K562 treated with DMSO at 1 percent for 4 hours (cell line): Measurements from ENCODE around the gene PXYLP1. TPM values are rescaled to one million over a fixed set of nuclear protein-coding genes. Genes with fewer than 3 reads are reported as not detected.

Experiments
- total RNA-seq: library from RNA; unstranded; fragments of 300-600 nt; gene quantifications from 2 replicates; pipeline ENCODE4 v1.2.3, GENCODE V29; 2022; ENCODE audit not compliant: insufficient read depth

The PXYLP1 gene, protein sequence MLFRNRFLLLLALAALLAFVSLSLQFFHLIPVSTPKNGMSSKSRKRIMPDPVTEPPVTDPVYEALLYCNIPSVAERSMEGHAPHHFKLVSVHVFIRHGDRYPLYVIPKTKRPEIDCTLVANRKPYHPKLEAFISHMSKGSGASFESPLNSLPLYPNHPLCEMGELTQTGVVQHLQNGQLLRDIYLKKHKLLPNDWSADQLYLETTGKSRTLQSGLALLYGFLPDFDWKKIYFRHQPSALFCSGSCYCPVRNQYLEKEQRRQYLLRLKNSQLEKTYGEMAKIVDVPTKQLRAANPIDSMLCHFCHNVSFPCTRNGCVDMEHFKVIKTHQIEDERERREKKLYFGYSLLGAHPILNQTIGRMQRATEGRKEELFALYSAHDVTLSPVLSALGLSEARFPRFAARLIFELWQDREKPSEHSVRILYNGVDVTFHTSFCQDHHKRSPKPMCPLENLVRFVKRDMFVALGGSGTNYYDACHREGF
- total RNA-seq = 6.8 TPM in 1 of 2 replicates, not detected in the other

DNA sequence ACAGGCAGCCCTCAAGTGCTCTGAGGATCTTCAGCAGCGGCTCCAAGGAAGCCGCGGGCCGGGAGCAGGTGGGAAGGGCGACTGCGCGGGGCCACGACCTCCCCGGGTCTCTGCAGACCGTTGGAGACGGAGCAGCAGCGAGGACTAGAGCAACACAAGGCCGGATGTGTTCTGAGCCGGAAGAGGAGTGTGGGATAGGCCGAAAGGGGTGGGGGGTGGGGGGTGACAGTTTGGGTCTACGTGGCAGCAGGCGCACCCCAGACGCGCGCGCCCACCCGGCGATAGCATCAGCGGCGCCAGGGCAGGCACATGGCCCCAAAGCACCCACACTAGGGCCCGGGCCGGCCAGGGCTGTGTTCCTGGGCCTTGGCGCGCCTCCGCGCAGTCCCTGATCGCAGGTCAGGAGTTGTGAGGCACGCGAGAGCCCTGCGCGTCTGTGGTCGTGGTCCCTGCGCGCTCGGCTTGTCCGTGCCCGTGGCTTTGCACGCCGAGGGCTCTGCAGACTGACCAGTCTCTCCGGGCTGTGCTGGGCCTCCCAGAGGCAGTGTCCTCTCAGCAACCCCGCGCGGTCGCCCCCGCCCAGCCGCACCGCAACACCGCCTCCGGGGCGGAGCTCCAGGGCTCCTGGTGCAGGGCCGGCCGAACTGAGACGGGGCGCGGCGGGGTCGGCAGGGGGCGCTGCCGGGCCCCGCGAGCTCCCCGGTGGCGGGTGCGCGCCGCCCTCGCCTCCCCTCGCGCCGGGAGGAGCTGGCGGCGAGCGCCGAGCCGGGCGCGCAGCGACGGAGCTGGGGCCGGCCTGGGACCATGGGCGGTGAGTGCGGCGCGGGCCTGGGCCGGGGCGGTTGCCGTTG is at the start of gene PXYLP1:
Gene PXYLP1 (plus strand): TSS at position 725 of the 851 bp plus-strand sequence. CDS start 28,351 bp downstream, outside the sequence.

Other genes starting within 250 kb of the PXYLP1 start
- gene SPSB4, start 180.5 kb upstream of the PXYLP1 start, total RNA-seq = not detected in 2 replicates
- 12.0 and 20.3 TPM in 2 replicates for gene ZBTB38, start 136.7 kb downstream of the PXYLP1 start, total RNA-seq